ENCODE data around the gene TMEM244. TPM values are rescaled to one million over a fixed set of nuclear protein-coding genes. Genes with fewer than 3 reads are reported as not detected.

Gene TMEM244
- total RNA-seq, 1 donor from 2014 or later, result not detected

DNA sequence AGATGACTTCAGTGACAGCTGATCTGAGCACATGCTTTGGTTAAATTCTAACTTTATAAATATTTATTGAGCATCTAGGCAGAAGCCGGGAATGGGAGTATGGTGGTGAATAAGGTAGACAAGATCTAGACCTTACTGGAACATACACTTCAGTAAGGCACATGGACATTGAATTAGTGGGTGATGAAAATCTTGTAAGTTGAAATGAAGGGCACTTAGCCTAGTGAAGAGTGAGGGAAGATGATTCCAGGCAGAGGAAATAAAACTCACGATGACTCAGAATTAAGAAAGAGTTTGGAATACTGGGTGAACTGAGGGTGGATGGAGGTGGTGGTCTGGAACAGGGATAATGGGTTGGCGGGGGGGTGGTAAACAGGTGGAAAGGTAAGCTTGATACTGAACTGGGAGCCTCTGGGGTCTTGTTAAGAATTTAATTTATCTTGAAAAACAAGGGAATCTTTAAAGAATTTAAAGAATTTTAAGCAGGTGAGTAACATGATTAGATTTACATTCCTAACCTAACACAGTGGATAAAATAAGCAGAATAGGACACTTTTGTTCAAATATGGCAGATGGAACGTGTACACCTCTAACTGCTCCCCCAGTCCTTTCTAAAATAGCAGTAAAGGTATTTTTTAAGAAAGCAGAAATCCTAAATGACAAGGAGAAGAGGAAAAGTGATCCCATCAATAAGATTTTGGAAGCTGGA, 75.9 kb downstream of the TMEM244 start:
- Mint-ChIP-seq H3K36me3 (ENCODE audit: low read depth) (no peaks in the 10 kb centered on the region), H3K27me3 (peaks cover 27% of the 10 kb centered on the region), H3K9me3 (no peaks in the 10 kb centered on the region), H3K4me3 (no peak overlapping the region), H3K27ac (peak overlapping the region; percentile 1), H3K4me1 (no peaks in the 10 kb centered on the region)
- DNase-seq, result no peak
- intact Hi-C loops (cut with micrococcal nuclease), result no loop called here

Other genes with a start within 250 kb of the TMEM244 start
- 3.2 and 3.8 TPM in 2 replicates for gene ARHGAP18, start 151.1 kb downstream of the TMEM244 start, total RNA-seq
- gene L3MBTL3, start 157.3 kb upstream of the TMEM244 start, total RNA-seq, result 5.4 and 8.1 TPM in 2 replicates

All from activated CD4-positive, alpha-beta T cell treated with anti-CD3 and anti-CD28 coated beads, Interleukin-2, amount 10 ng/mL, durations not matched to agents 24 days and 14 days (primary cell).